HS-27A (cell line): ENCODE data around the gene HES5.

Experiments used
- DNase-seq: peaks from one replicate; pipeline ENCODE4 v3.0.0-alpha.2; 2012; ENCODE audit warnings: low read depth, missing footprints

Gene HES5

DNA sequence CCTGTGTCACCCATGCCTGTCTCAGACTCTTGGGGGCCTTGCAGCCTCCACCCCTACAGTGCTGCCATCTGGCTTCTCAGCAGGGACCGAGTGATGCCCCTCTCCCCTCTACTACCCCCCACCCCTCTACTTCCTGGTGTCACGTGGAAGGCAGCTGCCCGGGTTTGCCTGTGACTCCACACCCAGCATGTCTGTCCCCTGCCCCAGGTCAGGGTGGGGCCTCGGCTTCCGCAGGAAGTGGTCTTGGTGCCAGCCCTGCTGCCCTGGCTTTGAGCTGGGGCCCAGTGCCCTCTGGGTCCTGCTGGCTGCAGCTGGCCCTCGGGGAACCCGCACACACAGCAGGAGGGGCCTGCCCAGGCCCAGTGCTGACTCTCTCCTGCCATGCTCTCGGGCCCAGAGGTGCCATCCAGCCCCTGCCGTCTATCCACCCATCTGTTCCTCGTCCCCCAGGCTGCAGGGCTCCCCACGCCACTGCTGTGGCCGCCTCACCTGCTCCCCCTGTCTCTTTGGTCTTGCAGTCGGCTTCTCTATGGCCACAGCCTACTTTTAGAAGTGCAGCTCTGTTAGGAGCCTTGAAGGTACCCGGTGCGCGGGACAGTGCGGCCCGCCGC, 30.0 kb downstream of the HES5 start:
- DNase-seq: no peak

DNA sequence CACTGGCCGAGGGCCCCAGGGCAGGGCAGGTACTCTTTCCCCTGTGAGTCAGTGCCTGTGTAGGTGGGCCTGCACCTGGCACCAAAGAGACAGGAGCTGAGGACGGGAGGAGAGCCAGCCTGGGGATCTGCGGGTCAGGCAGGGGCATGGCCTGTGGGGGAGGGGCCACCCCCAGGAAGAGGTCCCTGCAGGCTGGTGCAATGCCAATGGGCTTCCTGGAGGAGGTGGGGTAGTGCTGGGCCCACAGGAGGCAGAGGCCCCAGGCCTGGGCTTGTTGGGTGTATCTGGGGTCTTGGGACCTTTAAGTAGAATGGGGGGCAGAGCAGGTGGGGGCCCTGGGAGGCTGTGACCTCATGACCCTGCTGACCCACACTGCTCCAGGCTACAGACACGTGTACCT, 30.8 kb downstream of the HES5 start:
- DNase-seq: no peak

DNA sequence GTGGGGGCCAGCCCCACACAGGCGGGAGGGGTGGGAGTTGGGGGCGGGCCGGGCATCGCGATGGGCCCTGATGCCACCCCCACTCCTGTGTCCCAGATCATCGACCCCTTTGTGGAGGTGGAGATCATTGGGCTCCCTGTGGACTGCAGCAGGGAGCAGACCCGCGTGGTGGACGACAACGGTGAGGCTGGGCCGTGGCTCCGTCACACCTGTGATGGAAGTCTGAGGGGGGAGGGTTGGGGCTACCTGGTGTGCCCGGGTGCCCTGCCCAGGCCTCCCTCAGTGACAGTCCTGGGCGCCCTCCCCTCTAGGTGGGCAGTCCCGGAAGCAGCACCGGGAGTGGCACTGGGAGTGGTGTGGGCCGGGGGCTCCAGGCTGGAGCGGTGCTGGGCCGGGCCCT, 31.4 kb downstream of the HES5 start:
- DNase-seq: no peak

DNA sequence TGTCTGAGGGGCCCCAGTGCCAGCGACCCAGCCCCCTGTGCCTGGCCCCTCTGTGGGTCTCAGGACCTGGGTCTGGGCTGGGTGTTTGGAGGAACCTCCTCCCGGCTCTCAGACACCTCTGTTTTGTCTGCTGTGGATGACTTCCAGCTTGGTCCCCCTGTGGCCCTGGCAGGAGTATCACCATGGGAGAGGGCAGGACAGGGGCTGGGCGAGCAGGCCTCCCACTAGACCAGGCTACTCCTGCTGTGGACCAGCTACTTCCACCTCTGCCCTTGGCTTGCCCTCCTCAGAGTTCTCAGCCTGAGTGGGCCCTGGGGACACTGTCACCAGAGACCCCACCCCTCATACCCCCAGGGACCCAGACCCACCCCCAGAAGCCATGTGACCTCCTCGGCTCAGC, 32.2 kb downstream of the HES5 start:
- DNase-seq: no peak

DNA sequence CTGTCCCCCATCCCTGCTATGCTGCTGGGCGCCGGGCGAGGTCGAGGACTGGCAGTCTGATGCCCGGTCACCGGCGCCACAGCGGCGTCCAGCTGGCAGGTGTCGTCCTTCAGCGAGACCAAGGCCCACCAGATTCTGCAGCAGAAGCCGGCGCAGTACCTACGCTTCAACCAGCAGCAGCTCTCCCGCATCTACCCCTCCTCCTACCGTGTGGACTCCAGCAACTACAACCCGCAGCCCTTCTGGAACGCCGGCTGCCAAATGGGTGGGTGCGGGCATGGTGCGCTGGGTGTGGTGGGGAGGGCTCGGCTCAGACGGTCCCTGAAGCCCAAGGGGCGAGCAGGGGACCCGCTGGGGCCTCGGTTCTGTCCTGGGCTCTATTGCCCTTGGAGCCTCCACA, 33.3 kb downstream of the HES5 start:
- DNase-seq: no peak

DNA sequence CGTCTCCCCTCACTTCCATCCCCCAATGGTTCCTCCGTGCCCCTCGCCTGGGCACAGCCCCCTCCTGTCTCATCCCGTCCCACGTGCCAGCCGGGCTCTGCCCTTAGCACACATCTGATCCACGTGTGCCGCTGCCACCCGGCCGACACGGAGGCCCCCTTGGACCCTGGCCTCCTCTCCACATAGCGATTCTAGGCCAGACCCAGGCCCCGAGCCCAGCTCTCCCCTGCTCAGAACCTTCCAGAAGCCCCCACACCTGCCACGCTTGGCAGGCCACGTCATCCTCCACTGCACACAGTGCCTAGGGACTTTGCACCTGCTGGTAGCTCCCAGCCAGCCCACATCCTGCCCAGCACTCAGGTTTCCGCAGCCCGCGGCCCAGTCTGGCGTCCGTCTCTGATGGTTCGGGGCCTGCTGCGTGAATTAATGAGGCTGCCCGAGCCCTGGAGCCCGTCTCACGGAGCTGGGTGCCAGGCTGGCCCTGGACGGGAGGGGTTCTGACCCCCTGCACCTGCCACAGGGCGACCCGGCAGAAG, 33.9 kb downstream of the HES5 start:
- DNase-seq: no peak

DNA sequence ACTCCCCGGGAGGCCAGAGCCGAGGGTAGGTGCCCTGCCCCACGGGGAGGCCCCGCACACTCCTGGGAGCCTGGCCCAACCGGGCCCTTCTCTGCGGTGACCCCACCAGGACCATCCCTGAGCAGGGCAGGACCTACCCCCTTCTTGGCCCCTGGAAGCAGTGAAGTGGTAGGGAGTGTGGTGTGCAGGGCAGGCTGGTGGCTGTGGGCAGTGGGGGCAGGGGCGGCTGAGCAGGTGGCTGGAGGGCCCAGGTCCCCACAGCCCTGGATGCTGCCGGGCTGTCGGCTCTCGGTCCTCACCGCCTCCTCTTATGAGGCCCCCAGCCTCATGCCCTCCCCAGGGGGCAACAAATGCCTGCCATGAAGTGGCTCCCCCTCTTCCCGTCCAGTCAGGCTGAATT, 34.5 kb downstream of the HES5 start:
- no peak for DNase-seq

DNA sequence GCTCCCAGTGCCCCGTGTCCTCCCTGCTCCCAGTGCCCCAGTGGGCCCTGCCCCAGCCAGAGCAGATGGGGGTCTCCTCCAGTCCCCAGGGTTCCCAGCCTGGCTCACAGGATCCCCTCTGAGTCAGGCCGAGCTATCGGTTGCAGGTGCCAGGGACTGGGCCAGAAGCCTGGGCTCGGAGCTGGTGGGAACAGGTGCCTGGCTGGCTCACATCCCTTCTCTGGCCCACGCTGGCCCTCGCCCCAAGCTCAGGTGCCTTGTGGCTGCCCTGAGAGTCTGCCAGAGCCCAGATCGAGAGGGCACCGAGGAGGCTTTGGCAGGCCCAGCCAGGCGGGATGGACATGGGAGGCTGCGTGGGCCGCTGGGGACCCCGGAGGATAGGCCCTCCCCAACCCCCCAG, 35.0 kb downstream of the HES5 start:
- DNase-seq: no peak

DNA sequence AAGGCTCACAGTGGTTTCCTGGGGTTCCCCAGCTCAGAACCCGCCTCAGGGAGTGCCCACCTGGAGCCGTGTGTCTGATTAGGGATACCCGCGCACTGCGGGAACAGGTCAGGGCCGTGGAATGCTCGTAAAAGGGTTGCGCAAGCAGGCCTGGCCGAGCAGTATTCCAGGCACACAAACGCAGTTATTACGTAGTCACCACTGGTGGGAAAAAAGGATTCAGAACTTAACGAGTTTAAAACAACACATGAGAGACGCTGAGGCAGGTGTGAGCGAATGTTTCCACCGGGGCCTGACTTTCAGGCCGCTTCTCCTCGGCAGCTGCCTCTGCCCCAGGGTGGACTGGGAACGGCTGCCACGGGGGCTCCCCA, 35.8 kb downstream of the HES5 start:
- DNase-seq: no peak

DNA sequence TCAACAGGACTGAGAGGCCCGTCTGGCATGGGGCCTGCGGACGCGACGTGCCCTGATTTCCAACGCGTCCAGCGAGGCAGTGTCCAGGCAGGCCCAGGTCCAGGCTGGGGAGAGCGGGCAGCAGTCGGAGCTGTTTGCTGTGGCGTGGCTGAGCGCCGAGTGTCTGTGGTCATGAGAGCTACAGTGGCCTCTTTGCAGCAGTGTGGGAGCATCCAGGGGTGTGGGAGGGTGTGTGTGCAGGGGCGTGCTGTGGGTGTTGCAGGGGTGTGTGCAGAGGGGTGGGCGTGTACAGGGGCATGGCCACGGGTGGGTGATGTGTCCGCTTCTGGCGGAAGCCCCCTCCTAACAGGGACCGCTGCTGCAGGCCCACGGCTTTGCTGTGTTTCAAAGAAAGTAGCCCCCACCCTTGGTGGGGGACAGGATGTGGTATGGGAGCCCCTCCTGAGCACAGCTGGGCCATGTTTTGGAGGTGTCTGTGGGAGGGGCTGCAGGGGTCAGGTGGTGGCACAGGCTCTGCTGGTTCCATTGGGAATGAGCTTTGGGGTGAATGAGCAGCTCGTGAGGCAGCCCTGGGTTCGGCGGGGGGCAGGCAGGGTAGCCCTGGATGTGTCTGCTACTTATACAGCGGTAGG, 36.3 kb downstream of the HES5 start:
- no peak for DNase-seq

DNA sequence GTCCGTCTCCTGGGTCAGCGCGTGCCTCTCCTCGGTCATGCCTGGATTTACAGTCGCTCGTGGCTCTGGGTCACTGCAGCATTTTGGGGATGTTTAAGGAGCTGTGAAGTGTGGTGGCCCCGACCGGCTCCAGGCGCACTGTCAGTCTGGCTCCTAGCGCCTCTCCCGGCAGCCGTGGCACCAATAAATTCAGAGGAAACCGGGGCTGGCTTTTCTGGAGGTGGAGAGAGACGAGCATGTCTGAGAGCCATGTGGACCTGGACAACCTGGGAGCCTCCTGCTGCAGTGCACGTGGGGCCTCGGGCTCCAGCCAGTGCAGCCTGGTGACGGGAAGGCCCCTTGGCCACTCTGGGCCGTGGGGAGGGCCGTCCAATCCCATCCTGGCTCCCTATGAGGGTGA, 36.8 kb downstream of the HES5 start:
- DNase-seq: no peak

DNA sequence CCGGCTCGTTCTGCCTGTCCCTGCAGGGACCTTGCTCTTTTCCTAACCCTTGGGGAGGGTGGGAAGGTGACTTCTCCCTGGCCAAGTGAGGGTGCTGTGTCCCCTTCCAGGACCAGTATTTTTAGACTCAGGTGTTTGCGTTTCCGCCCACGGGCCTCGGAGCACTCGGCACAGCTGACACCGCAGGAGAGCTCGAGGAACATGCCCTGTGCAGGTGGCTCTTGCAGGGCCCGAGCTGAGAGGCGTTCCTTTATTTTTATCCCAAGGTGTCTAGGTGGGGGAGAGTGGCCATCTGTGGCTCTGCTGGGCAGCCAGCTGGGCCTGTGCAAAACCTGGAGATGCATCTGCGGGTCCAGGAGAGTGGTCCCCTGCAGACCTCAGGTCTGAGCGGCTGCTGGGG, 38.0 kb downstream of the HES5 start:
- no peak for DNase-seq

DNA sequence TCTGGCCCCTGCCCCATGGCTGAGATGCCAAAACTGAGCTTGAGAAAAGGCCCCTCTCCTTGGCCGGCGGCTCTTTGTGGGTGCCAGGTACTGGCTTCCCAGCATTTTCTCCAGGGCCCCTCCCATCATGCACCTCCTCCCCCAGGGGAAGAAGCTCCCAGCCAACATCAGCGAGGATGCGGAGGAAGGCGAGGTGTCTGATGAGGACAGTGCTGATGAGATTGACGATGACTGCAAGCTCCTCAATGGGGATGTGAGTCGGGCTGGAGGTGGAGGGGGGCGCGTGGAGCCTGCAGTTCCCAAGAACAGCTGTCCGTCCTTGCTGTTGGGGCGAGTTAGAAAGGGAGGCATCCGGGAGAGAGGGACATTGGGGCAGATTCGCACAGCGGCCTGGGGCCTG, 40.4 kb downstream of the HES5 start:
- no peak for DNase-seq

DNA sequence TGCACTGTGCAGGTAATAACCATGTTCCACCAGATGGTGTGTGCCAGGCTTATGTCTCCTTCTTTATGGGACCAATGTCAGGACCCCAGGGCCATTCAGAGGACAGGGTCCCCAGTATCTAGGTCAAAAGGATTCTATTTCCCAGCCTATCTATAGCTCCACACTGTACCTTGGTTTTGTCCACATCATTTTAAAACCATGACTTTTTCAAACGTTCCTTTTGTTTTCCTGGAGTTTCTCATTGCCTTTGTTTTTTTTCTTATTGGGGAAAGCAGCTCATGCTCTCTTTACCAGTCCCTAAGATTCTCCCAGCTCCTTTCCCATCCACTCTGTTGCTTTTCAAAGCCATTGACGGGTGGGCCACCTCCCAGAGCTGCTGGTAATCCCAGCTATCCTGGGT, 41.4 kb downstream of the HES5 start:
- DNase-seq: no peak

DNA sequence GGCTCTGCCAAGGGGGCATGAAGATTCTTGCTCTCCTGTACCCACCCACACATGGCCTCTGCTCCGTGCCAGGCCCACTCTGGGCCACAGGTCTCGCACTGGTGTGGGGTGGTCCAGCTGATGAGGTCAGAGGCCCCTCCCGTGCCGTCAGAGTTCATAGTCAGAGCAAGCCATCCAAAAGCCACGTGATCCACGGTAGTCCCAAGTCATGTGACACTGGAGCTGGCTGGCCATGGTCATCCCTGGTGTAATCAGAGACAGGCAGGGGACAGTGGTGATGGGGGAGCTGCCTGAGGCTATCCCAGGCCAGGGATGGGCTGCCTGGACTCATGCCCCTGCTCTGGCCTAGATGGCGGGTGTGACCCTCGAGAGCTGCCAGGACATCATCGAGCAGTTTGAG, 43.5 kb downstream of the HES5 start:
- DNase-seq: no peak

DNA sequence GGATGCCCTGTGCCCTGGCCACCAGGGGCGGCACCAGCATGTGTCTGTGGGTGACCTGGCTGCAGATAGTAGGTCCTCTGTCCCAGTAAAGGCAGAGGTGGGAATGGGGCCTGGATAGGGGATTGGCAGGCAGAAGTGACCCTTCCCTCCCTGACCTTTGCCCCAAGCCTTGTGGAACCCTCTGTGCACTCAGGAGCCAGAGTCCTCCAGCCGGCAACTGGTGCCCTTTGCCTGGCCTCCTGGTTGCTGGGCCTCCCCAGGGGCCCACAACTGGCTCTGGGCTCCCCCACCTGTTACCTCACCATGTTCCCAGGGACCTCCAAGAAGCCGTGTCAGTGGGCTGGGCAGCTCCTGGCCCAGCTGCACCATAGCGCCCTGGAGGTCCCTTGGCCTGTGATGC, 44.0 kb downstream of the HES5 start:
- DNase-seq: no peak

DNA sequence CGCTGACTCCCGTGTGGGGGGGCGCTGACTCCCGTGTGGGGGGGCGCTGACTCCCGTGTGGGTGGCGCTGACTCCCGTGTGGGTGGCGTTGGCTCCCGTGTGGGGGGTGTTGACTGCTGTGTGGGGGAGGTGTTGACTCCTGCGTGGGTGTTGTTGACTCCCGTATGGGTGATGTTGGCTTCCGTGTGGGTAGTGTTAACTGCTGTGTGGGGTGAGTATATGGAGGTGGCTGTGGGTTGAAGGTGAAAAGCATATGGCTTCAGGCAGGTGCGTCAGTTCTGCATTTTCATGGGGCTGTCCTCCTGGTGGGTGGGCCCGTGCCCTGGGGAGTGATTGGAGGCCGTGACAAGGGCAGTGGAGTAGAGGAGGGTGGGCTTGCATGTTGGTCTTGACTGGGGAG, 46.1 kb downstream of the HES5 start:
- DNase-seq: no peak

DNA sequence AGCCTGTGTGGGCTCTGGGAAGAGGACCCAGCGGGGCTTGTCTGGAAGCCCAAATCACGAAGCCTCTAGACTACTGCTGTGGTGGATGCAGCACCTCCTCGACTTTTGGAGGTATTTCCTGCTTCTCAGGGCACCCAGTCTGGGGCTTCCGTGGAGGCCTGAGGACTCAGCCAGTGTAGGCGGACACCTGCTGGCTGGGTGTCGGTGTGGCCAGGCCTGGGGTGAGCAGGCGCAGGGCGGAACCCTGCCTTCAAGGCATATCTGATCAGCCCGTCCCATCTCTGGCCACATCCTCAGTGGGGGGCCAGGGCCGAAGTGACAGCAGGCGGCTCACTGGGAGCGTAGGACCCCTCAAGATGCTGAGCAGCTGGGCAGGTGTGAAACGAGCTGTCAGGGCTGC, 47.0 kb downstream of the HES5 start:
- DNase-seq: no peak

DNA sequence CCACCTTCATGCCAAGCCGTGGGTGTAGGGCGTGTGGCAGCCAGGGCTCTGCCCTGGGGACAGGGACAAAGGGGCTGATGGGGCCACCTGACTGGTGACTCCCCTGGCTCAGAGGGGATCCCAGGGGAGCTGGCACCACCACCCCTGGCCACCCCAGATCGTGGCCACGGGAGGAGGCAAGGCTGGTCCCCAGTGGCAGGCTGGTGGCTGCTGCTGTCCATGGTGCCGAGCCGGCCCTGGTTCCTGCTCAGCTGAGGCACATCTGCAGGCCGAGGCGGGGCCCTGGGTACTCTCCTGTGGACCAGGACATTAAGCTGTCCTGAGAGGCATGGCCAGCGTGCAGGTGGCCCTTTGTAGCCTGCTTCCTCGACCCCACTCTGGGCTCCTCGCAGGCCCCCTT, 47.5 kb downstream of the HES5 start:
- DNase-seq: no peak

DNA sequence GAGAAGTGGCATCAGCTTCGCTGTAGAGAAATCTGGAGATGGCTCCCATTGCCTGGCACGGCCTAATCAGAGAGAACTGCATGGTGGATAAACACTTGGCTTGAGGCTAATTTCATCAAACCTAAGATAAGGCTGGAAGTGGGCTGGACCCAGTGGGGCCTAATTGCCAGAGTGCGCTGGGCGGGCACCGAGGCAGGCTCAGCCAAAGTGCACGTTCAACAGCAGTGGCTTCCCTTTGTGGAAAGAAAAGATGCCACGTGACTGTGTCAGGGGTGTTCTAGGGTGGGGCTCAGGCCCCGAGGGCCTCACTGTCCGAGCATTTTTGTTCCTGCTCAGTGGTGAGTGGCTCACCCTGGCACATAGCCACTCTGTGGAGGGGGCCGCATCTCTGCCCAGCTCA, 48.2 kb downstream of the HES5 start:
- no peak for DNase-seq

DNA sequence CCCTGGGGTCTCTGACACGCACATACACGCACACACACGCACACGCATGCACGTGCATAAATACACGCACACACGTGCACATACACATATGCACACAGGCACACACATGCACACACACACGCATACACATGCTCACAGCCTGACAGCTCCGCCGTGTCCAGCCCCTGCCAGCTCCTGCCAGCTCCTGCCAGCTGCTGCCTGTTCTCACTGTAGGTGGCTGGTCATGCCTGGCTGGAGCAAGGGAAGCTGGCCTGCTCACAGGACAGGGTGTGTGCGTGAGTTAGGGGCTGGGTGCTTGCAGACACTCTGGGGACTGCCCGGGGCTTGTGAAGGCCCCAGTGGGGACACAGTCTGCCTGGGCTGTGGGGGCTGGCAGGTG, 49.1 kb downstream of the HES5 start:
- DNase-seq: no peak

DNA sequence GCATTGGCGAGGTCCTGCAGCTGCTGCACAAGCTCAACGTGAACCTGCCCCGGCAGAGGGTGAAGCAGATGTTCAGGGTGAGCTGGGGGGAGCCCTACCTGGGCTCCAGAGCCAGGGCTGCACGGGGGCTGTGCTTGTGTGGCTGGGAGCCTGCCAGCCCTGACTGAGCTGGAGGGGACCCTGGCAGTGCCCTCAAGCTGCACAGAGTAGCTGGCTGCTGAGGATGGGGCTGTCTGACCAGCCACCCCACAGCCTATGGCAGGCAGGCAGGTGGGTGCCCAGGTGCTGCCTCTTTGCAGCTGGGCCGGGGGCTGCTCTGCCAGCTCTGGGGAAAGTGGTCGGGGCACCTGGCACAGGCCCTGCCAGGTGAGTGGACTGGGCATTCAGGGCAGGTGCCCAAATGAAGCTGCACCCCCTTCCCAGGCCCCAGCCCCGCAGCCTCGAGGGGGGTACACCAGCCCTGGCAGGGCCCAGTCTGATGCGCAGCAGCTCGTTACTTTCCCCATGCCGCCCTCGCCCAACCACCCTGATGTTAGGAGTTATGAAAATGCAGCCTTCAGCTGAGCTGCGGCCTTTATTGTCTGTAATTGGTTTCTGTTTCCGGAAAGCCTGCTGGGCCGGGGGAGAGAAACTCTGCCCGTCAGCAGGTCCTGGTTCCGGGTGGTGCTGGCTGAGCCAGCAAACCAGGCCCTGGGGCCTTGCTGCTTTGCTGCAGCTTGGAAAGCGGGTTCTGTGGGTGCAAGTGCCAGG, 49.7 kb downstream of the HES5 start:
- no peak for DNase-seq

DNA sequence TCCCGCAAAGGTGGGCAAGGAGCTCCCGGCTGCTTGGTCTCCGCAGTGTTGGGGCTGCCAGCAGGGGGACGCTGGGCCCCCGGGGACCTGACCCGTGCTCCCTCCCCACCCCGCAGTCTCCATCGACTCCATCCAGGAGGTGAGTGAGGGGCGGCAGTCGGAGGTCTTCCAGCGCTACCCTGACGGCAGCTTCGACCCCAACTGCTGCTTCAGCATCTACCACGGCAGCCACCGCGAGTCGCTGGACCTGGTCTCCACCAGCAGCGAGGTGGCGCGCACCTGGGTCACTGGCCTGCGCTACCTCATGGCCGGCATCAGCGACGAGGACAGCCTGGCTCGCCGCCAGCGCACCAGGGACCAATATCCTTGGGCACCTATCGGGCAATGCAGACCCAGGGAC, 50.4 kb downstream of the HES5 start:
- no peak for DNase-seq

DNA sequence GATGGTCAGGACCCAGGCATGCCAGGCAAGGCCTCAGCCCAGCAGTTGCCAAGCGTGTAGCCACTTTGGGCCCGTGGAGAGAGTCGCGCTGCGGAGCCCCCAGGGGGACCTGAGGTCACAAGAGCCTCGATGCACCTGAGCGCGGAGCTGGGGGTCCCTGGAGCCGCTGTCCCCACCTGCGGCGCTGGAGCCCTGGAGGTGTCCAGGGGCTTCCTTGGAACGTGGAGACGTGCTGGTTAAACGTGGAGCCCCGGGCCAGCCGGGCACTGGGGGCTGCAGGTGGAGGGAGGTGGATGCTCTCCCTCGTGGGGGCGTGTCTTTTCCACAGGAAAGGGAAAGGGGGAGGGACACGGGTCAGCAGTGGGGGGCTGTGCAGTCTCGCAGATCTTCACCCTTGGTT, 50.9 kb downstream of the HES5 start:
- no peak for DNase-seq
